ENCODE results near the gene TPD52L2.
"Not testable (repeated sequence)": the region's sequence is repeated elsewhere in the genome, so short reads cannot be mapped to it uniquely, and the experiment has no call there.

TPD52L2 gene

GRCh38 chr20:63895952-63896263 is 30.8 kb downstream of the TPD52L2 start:
- no peak for DNase-seq (ENCODE audit: low read depth)

DNA sequence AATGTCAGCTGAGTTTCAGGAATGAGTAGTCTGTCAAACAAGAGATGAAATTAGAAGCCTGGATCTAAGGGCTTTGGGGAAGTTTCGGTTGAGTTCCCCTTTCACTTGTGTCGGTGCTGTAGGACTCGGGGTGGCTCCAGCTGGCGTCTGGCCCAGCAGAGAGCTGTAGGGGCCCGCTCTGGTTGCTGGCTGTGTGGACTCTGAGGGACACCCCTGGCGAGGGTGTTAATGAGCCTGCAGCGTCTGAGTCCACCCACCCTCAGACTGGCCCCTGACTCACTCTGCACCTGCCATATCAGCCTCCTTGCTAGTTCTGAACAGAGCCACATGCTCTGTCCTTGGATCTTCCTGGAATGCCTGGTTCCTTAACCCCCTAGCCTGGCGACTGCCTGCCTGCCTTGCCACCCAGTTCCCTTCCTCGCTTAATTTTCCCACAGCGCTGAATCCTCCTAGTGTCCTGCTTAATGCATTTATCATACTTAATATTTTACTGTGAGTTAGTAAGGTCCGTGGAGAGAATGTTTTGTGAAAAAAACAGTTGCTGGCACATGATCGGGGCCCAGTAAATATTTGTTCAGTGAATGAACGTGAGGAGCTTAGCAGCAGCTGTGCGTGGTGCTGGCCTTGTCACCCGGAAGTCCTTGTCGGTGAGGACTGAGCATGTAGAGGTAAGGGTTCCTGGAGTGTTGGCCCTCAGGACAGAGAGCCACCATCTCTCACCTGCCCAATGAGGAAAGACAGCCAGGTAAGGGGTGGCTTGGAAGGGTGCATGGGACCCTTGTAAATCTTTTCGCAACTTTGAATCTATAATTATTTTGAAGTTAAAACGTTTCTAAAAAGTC is 31.4 kb downstream of the TPD52L2 start:
- no peak for DNase-seq (ENCODE audit: low read depth)

DNA sequence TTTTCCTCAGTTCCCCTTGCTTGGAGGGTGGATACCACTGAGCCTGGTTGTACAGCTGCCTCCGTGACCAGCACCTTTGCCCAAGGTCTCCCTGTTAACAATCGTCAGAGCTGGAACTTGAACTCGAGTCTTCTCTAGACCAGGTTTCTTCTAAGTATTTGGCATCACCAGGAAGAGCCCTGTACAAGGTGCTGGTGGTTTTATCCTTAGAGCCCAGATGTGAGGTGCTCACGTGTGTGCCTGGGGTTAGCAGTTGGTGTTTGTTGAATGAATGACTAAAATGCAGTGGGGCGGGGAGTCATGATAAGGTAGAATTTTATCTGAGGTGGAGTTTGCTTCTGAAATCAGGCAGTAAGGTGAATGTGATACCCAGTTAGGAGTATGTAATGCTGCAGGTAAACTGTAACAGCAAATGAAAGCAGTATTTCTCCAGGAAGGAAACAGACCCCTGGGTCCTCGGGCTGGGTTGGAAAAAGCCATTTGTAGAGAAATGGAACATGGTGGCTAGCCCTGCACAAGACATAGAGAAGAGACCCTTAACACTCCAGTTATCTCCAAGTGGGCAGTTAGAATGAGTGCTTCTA is 33.0 kb downstream of the TPD52L2 start:
- no peak for DNase-seq (ENCODE audit: low read depth)

DNA sequence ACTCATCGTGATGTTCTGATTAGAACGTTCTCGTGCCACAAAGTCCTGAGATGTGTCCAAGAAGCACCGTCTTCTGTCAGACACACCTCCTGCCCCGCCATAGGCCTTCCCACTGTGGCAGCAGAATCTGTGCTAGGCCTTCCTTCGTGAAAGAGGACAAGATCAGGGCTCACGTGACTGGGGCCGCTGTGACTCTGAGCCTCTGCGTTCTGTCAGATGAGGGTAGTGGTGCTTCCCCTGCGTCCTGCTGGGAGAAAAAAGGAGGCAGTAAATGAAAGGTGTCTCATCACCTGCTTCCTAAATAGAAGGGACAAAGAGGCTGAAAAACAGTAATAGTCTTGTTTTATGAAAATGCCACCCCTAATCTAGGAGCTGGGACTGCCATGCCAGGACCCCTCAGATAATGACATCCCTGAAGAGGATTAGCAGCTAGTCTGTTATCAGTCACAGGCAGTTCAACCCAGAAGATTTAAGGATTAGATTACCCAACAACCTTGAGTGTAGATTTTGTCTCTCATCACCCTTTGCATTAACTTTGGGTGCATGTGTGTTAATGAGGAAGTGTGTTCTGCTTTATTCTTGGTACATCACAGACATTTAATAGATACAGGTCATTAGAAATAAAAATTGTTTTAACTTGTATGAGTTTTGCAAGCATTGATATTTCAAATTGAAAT is 34.0 kb downstream of the TPD52L2 start:
- DNase-seq (ENCODE audit: low read depth), result no peak

DNA sequence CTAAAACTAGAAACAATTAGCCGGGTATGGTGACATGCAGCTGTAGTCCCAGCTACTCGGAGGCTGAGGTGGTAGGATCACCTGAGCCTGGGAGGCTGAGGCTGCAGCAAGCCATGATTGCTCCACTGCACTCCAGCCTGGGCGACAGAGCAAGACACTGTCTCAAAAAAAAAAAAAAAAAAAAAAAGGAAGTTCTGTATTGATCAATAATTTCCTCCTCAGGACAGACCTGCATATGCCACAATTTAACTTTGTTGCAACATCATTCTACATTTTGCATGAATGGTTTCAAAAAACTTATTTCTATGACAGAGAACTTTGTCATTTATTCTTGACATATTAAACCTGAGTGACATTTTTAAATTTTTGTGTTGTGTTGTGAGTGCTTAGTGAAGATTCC is 35.3 kb downstream of the TPD52L2 start:
- no peak for DNase-seq (ENCODE audit: low read depth)

DNA sequence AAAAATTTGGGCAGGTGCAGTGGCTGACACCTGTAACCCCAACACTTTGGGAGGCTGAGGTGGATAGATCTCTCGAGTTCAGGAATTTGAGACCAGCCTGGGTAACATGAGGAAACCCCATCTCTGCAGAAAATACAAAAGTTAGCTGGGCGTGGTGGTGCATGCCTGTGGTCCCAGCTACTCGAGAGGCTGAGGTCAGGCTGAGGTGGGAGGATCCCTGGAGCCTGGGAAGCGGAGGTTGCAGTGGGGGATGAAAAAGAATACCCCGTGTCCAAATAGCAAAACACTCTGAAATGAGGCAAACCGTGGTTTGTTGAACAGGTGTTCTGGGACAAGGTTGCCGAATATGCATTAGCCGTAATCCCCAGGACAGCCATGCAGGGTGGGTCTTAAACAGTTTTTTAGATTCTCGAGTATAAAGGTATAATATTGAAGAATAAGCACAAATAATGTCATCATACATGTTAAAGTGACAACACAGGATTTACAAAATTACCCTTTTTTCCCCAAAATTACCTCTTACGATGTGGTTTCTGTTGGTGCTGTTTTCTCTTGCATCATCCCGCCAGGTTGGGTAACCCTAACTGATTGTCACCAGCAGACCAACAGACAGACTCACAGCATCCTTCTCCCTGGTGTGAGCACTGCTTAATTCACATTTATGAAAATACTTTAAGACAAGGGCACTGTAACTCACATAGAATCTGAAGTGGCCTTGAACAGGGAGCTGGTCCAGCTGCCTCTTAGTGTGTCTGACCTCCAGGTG is 38.9 kb downstream of the TPD52L2 start:
- no peak for DNase-seq (ENCODE audit: low read depth)

- DNase-seq (ENCODE audit: low read depth), result no peak
These were observed 43.1 kb downstream of the TPD52L2 start for GRCh38 chr20:63908008-63908682.

DNA sequence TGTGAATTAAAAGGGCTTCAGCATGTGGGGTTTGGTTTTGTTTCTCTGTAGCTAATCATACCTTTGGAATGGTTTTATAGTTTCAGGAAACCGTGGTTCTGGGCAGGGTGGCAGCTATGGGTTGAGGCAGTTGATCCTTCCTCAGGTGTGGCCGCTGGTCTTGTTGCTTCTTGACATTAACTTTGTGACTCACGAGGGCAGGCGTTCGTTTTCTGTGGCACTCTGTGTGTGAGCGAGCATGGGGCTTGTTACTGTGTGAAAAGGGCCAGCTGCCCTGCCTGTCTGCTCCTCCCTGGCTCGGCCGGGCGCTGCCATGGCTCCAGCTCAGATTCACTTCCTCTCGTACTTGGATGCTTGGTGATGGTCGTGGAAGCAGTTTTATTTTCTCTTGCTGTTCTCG is 46.1 kb downstream of the TPD52L2 start:
- DNase-seq (ENCODE audit: low read depth), result no peak

DNA sequence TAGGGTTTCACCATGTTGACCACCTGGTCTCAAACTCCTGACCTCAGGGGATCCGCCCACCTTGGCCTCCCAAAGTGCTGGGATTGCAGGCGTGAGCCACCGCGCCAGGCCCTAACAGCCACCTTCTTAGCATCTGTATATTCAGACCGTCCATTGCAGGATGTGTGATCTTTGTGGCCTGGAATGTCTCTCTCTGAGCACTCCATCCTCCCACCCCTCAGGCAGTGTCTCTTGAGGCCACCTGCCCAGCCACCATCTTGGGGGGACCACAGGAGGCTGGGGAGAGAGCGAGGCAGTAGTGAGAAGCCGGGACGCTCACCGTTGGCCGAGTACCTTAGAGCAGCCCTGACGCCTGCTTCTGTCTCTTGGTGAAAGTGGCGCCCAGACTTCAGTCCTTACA is 48.7 kb downstream of the TPD52L2 start:
- no peak for DNase-seq (ENCODE audit: low read depth)

- no peak for DNase-seq (ENCODE audit: low read depth)
These were observed 50.4 kb downstream of the TPD52L2 start for GRCh38 chr20:63915471-63915870.

DNA sequence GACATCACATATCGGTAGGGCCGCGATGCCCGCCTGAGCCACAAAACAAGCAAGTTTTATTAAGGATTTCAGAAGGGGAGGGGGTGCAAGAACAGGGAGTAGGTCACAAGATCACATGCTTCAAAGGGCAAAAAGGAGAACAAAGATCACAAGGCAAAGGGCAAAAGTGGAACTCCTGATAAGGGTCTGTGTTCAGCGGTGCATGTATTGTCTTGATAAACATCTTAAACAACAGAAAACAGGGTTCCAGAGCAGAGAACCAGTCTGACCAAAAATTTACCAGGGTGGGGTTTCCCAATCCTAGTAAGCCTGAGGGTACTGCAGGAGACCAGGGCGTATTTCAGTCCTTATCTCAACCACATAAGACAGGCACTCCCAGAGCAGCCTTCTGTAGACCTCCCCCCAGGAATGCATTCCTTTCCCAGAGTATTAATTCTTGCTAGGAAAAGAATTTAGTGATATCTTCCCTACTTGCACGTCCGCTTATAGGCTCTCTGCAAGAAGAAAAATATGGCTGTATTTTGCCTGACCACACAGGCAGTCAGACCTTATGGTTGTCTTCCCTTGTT is 51.4 kb downstream of the TPD52L2 start:
- peak; percentile 34 for DNase-seq (ENCODE audit: low read depth)

DNA sequence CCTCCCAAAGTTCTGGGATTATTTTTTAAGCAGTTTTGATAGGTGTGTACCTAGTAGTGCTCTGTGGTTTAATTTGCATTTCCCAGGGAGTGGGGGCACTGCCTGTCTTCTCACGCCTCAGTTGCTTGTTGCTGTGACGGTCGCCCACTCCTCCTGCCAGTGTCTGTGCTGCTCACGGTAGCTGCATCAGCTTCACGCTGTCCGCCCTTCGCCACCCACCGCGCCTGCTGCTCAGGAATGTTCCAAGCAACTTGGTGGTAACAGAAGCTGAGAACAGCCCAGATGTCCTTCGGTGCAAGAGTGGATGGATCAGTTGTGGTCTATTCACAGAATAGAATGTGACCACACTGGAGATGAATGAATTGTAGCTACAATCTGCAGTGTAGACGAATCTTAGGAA is 52.7 kb downstream of the TPD52L2 start:
- no peak for DNase-seq (ENCODE audit: low read depth)

DNA sequence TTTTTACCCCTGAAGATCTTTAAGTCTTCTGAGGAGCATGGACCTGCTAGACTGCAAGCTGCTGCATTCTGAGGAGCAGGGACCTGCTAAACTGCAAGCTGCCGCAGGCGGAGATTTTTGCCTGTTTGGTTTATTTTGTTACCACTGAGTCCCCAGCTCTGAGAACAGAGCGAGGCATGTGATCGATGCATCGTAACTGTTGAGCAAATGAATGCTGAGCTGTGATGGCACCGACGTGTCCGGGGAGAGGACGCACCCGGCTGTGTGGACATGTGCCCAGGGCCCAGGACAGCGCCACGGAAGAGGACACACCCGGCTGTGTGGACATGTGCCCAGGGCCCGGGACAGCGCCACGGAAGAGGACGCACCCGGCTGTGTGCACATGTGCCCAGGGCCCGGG is 54.1 kb downstream of the TPD52L2 start:
- no peak for DNase-seq (ENCODE audit: low read depth)

- no peak for DNase-seq (ENCODE audit: low read depth)
These were observed 55.2 kb downstream of the TPD52L2 start for GRCh38 chr20:63920226-63920625.

DNA sequence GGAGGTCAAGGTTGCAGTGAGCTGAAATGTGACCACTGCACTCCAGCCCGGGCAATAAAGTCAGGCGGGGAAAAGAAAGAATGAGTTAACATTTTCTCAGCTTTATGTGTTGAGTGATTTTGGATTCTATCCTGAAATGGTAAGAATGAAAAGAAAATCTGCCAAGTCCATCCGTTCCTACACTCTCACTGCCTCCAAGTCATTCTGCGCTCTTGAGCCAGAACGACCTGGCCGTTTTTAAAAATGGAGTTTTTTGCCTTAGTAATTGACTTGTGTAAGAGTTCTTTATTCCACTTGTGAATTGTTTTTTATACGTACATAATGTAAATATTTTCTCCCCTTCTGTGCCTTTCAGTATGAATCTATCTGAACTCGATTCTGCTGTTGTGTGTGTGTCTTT is 58.6 kb downstream of the TPD52L2 start:
- no peak for DNase-seq (ENCODE audit: low read depth)

- no peak for DNase-seq (ENCODE audit: low read depth)
These were observed 59.2 kb downstream of the TPD52L2 start for GRCh38 chr20:63924241-63924640.

DNA sequence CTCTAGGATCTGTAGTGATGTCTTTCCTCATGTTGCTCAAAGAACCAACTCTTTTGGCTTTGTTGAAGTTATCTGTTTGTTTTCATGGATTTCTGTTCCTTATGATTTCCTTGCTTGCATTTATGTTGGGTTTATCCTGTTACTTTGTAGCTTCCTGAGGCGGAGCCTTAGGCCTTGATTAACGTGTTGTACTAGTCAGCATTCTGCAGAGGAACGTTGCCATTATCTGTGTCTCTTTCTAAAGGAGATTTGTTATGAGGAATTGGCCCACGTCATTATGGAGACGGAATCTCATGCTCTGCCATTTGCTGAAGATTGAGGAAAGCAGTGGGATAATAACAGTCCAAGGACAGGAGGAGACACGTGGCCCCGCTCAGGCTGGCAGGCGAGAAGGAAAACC is 61.2 kb downstream of the TPD52L2 start:
- no peak for DNase-seq (ENCODE audit: low read depth)

DNA sequence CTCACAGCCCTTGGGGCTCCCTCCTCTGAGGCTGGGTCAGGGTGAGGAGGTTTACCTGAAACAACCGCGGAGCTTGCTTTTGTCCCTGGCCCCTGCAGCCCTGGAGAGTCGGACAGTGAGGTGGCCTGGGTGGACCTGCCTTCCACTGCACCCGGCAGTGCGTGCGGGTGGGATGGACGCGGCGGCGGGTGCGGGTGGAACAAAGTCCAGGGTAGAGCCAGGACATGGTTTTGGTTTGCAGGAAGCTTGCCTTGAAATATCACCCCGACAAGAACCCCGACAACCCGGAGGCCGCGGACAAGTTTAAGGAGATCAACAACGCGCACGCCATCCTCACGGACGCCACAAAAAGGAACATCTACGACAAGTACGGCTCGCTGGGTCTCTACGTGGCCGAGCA is 64.0 kb downstream of the TPD52L2 start:
- DNase-seq (ENCODE audit: low read depth), result no peak

DNA sequence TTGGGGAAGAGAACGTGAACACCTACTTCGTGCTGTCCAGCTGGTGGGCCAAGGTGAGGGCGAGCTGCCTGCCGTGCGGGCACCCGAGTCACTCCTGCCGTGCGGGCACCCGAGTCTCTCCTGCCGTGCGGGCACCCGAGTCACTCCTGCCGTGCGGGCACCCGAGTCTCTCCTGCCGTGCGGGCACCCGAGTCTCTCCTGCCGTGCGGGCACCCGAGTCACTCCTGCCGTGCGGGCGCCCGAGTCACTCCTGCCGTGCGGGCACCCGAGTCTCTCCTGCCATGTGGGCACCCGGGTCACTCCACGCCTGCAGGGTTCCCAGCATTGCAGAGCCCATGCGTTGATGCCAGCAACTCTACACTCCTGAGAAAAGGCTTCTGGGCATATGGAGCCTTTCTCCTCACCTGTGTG is 64.4 kb downstream of the TPD52L2 start:
- not testable (repeated sequence) for DNase-seq (ENCODE audit: low read depth)

DNA sequence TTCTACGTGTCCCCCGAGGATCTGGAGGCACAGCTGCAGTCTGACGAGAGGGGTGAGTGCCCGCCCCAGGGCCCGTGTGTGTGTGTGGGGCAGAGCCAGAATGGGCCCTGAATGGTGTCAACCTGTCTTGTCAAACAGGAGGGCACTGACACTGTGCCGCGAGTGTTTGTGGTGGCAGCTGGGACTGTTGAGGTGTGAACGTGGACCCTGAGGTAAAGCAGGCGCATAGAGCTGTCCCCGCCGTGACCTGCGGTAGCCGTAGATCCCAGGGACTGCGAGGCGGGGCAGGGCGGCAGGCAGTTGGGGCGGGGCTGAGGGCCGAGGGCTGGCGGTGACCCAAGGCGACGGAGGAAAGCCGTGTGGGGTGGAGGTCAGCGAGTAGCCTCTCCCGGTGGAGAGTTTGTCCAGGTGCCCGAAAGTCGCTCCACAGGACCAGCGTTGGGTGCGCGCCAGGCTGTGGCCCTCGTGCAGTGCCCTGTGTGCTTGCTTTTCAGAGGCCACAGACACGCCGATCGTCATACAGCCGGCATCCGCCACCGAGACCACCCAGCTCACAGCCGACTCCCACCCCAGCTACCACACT is 66.0 kb downstream of the TPD52L2 start:
- DNase-seq (ENCODE audit: low read depth), result no peak

DNA sequence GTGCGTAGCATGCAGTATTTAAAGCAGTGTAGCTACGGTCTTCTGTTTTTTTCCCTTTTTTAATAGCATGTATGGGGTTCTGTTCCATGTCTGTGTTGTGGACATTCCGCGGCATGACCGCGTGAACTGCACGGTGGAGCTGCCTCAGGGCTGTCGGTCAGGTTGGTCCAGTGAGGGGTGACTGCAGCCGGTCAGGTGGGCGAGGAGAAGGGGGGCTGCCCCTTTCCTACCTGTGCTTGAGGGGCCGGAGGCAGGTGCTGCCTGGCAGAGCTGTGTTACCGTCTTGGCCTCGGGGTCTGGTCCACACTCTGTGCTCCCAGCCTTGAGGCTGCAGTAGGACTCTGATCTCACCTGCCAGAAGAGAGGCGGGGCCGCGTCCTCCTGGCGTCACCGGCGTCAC is 66.7 kb downstream of the TPD52L2 start:
- DNase-seq (ENCODE audit: low read depth), result no peak
